ENCODE data around the gene SLC38A4.

SLC38A4 gene

DNA sequence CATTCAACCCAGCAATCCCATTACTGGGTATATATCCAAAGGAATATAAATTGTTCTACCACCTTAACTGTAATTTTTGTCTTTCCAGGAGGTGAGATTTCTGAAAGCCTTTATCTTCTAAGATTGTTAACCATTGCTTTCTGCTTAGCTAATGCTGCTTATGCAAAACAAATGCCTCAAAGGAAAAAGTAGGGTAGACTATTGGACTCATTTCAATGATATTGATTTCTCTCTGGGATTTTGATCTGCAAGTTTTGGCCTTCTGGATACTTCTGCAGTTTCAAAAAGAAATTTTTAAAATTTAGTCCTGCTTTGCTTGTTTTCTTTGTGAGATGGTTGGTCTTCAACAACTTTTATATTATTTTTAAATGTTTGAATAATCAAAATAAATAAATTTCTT, 108.6 kb downstream of the SLC38A4 start:
- no peak for DNase-seq (ENCODE audit: extremely low read depth, low read depth)
- TF ChIP-seq, protein P1, sequence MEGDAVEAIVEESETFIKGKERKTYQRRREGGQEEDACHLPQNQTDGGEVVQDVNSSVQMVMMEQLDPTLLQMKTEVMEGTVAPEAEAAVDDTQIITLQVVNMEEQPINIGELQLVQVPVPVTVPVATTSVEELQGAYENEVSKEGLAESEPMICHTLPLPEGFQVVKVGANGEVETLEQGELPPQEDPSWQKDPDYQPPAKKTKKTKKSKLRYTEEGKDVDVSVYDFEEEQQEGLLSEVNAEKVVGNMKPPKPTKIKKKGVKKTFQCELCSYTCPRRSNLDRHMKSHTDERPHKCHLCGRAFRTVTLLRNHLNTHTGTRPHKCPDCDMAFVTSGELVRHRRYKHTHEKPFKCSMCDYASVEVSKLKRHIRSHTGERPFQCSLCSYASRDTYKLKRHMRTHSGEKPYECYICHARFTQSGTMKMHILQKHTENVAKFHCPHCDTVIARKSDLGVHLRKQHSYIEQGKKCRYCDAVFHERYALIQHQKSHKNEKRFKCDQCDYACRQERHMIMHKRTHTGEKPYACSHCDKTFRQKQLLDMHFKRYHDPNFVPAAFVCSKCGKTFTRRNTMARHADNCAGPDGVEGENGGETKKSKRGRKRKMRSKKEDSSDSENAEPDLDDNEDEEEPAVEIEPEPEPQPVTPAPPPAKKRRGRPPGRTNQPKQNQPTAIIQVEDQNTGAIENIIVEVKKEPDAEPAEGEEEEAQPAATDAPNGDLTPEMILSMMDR (IDR thresholded peaks at IDR 0.05; ENCODE audit: low read depth, low read length), result no peak

All from AG09319 (cell line).